Right lobe of liver (tissue), 4 donors: ENCODE results near the gene MRC1.
A peak's percentile ranks its signal among the peaks of the same experiment; 100 is the strongest.

Experiments used
- POLR2A ChIP-seq: fragments of 450-650 bp; IDR thresholded peaks from one replicate; pipeline ENCODE4 v1.6.1; 2017; ENCODE audit warnings: antibody characterized with exemption, mild to moderate bottlenecking
- TF ChIP-seq, protein P1 (sequence below), 4 donors: fragments of 200-600 bp in 3 of 4; fragments of 450-650 bp in 1 of 4; IDR thresholded peaks; one replicate each; pipeline versions ENCODE4 v1.5.1 to v1.8.0; 2016 to 2022; ENCODE audit warnings: antibody characterized with exemption in 4 of 4, mild to moderate bottlenecking in 2 of 4
- donor health status: DM: no; HTN: no; CAD: no.
- donor health status: DM: no; HTN: no; CAD: no.
- donor health status: DM: no; HTN: yes; CAD: no.

DNA sequence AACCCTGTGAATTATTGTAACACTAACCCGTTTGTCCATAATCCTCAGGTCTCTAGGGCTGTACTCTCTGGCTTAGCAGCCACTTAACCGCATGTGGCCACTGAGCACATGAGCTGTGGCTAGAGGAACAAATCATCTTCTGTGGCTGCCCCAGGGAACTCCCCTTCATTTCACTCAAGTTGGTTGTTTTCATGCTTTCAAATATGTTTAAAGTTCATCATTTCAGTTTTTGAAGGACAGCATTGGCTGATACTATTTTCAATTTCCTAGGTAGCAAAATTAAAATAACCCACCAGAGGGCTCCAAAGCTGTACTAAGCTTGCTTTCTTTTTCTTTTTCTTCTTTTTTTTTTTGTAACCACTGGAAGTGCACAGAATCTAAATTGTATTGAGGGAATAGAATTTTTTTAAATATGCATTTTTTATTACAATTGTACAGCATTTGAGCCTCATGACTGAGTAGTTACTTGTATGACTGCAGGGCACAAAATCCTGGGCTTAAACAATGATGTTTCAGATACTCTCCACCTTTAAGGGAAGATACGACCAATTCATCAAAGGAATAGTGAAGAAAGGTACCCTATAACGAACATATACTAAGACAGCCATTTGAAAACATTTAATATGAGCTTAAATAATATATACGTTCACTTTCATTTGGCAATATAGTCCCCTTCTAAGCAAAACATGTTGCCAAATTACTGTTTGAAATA lies 38.6 kb downstream of the MRC1 start:
- TF ChIP-seq, protein P1, sequence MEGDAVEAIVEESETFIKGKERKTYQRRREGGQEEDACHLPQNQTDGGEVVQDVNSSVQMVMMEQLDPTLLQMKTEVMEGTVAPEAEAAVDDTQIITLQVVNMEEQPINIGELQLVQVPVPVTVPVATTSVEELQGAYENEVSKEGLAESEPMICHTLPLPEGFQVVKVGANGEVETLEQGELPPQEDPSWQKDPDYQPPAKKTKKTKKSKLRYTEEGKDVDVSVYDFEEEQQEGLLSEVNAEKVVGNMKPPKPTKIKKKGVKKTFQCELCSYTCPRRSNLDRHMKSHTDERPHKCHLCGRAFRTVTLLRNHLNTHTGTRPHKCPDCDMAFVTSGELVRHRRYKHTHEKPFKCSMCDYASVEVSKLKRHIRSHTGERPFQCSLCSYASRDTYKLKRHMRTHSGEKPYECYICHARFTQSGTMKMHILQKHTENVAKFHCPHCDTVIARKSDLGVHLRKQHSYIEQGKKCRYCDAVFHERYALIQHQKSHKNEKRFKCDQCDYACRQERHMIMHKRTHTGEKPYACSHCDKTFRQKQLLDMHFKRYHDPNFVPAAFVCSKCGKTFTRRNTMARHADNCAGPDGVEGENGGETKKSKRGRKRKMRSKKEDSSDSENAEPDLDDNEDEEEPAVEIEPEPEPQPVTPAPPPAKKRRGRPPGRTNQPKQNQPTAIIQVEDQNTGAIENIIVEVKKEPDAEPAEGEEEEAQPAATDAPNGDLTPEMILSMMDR (IDR thresholded peaks at IDR 0.05), result peak in 3 of 4 donors; percentile 40 to 51 (median 49)
- no peak for TF ChIP-seq POLR2A
